Adrenal gland (tissue), 12 donors: ENCODE results near the gene FAT2. TPM values are rescaled to one million over a fixed set of nuclear protein-coding genes. Genes with fewer than 3 reads are reported as not detected.

Source experiments
- DNase-seq, 7 donors: peaks; one replicate each; pipeline ENCODE4 v3.0.0-alpha.2; 2019 to 2020
- H3K27ac ChIP-seq, 5 donors: fragments of 200-600 bp; sonication (generic) in 4 of 5; 1 replicate in 3 of 5; 2 replicates in 2 of 5; pipeline versions ENCODE4 v1.5.1 to v1.8.0; 2016 to 2020; ENCODE audit warnings: mild to moderate bottlenecking in 1 of 5
- H3K27me3 ChIP-seq: fragments of 200-600 bp; 2 replicates; pipeline ENCODE4 v1.8.0; 2021
- H3K36me3 ChIP-seq, 2 donors: fragments of 200-600 bp; replicated peaks in 1 of 2; 1 replicate in 1 of 2; 2 replicates in 1 of 2; pipeline versions ENCODE4 v1.5.1 to v1.8.0; 2018 to 2022
- H3K4me1 ChIP-seq, 2 donors: fragments of 200-600 bp; replicated peaks in 1 of 2; 1 replicate in 1 of 2; 2 replicates in 1 of 2; pipeline versions ENCODE4 v1.5.1 to v1.8.0; 2018 to 2021
- H3K4me3 ChIP-seq, 4 donors: fragments of 200-600 bp; sonication (generic) in 3 of 4; one replicate each; pipeline ENCODE4 v1.5.1; 2016 to 2018
- H3K9me3 ChIP-seq, 3 donors: fragments of 200-600 bp; sonication (generic) in 1 of 3; replicated peaks in 1 of 3; 1 replicate in 2 of 3; 2 replicates in 1 of 3; pipeline versions ENCODE4 v1.5.1 to v1.8.0; 2016 to 2021
- POLR2A ChIP-seq, 2 donors: fragments of 450-650 bp; IDR thresholded peaks; one replicate each; pipeline ENCODE4 v1.6.1; 2017; ENCODE audit warnings: antibody characterized with exemption in 2 of 2, mild to moderate bottlenecking in 2 of 2, moderate library complexity in 1 of 2
- WGBS, 4 donors: extraction: QIAGEN DNeasy Blood & Tissue Kit in 2 of 4; methylation state at CpG; one replicate each; pipeline versions ENCODE4 v1.1.5 to v1.1.7; 2013 to 2017; 5-methylcytosine and 5-hydroxymethylcytosine counted together
- intact Hi-C, 2 donors: fragments of 100-400 bp; cut with DNase I; formaldehyde crosslinking; loops; one replicate each; pipeline versions ENCODE4 v1.14.1 to v1.15.0; 2022 to 2023
- polyA plus RNA-seq, 3 donors: library from polyadenylated mRNA; stranded (reverse); fragments of 200-250 nt in 2 of 3; fragments of 350-450 nt in 1 of 3; fragmentation: Illumina TruSeq in 1 of 3; extraction: RNeasy Lipid Tissue Mini Kit (QIAGEN cat#74804) in 1 of 3; gene quantifications; one replicate each; pipeline ENCODE4 v1.2.3, GENCODE V29; 2013 to 2014
- total RNA-seq, 9 donors: library from RNA; depleted of rRNA in 4 of 9; stranded (reverse); fragments of >200 nt in 4 of 9; fragments of 120-200 nt in 1 of 9; fragmentation: NEBNext Ultra II Directional in 1 of 9; extraction: Animal tissue kit (Norgen Biotek cat#: 25700) in 1 of 9; gene quantifications; one replicate each; pipeline versions ENCODE4 v1.1.0 to v1.2.4, GENCODE V29; 2013 to 2023
- TF ChIP-seq, protein P1 (sequence below), 6 experiments: fragments of 450-650 bp in 4 of 6; fragments of 200-600 bp in 2 of 6; sonication (generic) in 1 of 6; IDR thresholded peaks; 1 replicate in 5 of 6; 2 replicates in 1 of 6; pipeline versions ENCODE4 v1.5.1 to v1.8.0; 2016 to 2021; ENCODE audit warnings: antibody characterized with exemption in 6 of 6, mild to moderate bottlenecking in 2 of 6, moderate library complexity in 1 of 6
- donor health status: healthy with polysubstance abuse.
- donor health status: Bipolar disorder and iron deficiency.
- donor health status: DM: yes; HTN: yes; CAD: no.
- donor health status: DM: no; HTN: no; CAD: no.
- donor health status: DM: no; HTN: no; CAD: no.
- donor health status: DM: yes; HTN: yes; CAD: no.

The FAT2 gene
- total and polyA plus RNA-seq, 12 donors = under 0.01 to 0.08 (median 0.03) TPM; not detected in 7

DNA sequence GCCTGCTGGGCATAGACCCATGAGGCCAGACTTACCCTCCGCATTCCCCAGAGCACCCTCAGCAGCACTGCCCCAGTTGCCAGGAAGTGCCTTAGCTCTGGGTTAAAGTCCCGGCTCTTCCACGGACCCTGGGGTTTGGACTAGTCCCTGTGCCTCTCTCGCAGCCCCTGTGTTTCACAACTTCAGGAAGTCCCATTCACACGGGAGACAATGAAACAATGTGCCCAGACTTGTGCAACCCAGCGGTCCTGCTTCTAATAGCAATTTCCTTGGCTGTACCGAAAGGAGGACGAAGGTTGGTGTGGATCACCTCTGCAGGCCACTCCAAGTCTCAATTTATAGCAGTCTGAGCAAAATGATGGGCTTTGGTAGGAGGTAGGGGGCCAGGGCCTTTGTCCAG lies 41.8 kb upstream of the FAT2 start:
- DNase-seq = no peak
- Histone ChIP-seq H3K9me3 (no peaks in the 10 kb centered on the region), H3K4me3 (no peak overlapping the region), H3K4me1 (no peaks in the 10 kb centered on the region), H3K27ac (no peak overlapping the region), H3K27me3 (no peaks in the 10 kb centered on the region), H3K36me3 (no peaks in the 10 kb centered on the region)
- intact Hi-C loops = no loop called here
- WGBS, 4 donors = 78 to 88% (median 86%) methylated on average over 6 to 8 of the region's 8 CpGs
- TF ChIP-seq, protein P1, sequence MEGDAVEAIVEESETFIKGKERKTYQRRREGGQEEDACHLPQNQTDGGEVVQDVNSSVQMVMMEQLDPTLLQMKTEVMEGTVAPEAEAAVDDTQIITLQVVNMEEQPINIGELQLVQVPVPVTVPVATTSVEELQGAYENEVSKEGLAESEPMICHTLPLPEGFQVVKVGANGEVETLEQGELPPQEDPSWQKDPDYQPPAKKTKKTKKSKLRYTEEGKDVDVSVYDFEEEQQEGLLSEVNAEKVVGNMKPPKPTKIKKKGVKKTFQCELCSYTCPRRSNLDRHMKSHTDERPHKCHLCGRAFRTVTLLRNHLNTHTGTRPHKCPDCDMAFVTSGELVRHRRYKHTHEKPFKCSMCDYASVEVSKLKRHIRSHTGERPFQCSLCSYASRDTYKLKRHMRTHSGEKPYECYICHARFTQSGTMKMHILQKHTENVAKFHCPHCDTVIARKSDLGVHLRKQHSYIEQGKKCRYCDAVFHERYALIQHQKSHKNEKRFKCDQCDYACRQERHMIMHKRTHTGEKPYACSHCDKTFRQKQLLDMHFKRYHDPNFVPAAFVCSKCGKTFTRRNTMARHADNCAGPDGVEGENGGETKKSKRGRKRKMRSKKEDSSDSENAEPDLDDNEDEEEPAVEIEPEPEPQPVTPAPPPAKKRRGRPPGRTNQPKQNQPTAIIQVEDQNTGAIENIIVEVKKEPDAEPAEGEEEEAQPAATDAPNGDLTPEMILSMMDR (IDR thresholded peaks at IDR 0.05) = no peak
- TF ChIP-seq POLR2A (IDR thresholded peaks at IDR 0.05) = no peak

DNA sequence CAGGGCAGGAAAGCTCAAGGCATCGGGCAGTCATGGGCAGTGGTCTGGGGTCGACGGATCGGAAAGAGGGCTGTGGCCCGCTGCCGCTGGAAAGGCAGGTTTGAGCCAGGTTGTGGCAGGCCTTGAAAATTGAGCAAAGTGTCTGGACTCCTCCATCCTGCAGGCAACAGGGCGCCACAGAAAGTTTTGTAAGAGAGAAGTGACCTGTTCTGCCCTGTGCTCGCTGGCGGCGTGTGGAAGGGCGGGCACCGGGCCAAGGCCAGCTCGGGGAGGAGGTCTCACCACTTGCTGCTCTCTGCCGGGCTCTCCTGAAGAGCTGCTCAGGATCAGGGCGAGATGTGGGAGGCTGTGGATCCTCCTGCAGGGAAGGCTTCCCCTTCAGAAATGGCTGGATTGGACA lies 41.4 kb upstream of the FAT2 start:
- no peaks in the 10 kb centered on the region for H3K36me3 ChIP-seq
- no peaks in the 10 kb centered on the region for H3K4me1 ChIP-seq
- no peak overlapping the region for H3K27ac ChIP-seq
- TF ChIP-seq POLR2A (IDR thresholded peaks at IDR 0.05) = no peak
- TF ChIP-seq, protein P1 (IDR thresholded peaks at IDR 0.05) = no peak
- no peaks in the 10 kb centered on the region for H3K27me3 ChIP-seq
- no peak overlapping the region for H3K4me3 ChIP-seq
- 59 to 76% (median 68%) methylated on average over 11 to 15 of the region's 15 CpGs for WGBS, 4 donors
- intact Hi-C loops = no loop called here
- H3K9me3 ChIP-seq = no peaks in the 10 kb centered on the region
- peak in 5 of 7 donors; percentile 20 to 44 (median 31) for DNase-seq

DNA sequence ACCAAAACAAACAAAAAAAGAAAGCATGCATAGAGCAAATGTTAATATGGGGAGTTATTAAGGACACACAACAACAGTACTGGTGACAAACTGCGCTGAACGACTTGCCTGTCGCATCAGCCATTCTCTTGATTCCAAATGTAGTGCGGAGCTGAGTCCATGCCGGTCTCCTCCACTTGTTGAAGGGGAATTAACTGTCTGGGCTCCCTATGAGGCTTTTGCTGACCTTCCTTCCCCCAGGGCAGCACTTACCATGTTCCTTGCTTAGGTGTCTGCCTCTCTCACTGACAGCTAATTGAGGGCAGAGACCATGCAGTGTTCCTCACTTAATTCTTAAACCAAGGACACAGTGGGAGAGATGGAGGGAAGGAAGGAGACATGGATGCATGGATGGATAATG lies 40.8 kb upstream of the FAT2 start:
- intact Hi-C loops = no loop called here
- no peaks in the 10 kb centered on the region for H3K27me3 ChIP-seq
- H3K4me3 ChIP-seq = no peak overlapping the region
- WGBS, 4 donors = 94 to 98% (median 96%) methylated on average over 5 of the region's 5 CpGs
- no peak for TF ChIP-seq POLR2A (IDR thresholded peaks at IDR 0.05)
- TF ChIP-seq, protein P1 (IDR thresholded peaks at IDR 0.05) = no peak
- no peaks in the 10 kb centered on the region for H3K36me3 ChIP-seq
- no peaks in the 10 kb centered on the region for H3K9me3 ChIP-seq
- DNase-seq = no peak
- no peaks in the 10 kb centered on the region for H3K4me1 ChIP-seq
- no peak overlapping the region for H3K27ac ChIP-seq

DNA sequence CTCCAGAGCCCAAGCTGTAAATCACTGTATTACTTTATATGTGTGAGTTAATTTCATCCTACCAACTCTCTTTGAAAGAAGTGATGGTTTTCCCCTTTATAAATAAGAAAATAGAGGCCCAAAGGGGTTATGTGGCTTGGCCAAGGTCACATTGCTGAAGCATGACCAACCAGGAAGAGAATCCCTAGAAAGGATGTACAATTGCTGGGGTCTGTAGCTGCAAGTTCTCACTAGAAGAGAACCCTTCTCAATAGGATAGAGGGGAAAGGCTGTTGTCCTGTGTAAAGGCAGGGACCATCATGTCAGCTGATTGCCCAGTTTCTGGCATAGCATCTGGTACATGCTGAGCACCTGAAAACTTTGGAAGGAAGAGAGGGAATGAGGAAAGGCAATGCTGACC lies 39.0 kb upstream of the FAT2 start:
- Histone ChIP-seq H3K36me3 (no peaks in the 10 kb centered on the region), H3K9me3 (no peaks in the 10 kb centered on the region), H3K4me1 (no peaks in the 10 kb centered on the region), H3K27ac (no peak overlapping the region), H3K4me3 (no peak overlapping the region), H3K27me3 (no peaks in the 10 kb centered on the region)
- DNase-seq = no peak
- intact Hi-C loops = no loop called here
- no peak for TF ChIP-seq POLR2A (IDR thresholded peaks at IDR 0.05)

DNA sequence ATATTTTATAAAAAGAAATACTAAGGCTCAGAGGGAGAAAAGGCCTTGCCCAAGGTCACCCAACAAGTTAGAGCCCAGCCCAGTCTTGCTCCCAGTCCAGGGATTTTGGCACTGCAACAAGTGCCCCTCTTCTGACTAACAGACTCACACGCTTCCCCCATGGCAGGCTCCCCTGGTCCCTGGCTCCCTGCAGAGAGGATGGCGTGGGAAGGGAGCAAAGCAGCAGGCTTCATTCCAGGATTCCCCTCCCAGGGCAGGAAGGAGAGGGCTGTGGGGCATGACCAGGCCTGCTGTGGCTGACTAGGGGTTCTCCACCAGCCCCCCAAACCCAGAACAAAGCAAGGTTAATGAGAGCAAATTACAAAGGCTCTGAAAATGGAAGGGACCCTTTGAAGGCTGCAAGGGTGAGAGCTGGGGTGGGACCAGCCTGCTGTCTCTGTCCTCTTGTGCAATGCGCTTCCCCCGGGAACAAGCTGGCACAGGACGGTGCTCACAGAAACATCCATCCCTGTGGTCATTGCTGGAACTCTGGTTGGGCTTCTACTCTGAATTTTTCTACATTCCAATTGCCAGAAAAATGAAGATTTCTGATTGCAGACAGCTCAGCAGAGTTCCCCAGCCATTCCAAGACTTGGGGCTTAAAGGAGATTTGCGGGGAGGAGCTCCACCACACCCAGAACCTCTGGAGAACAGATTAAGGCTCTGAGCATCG lies 37.1 kb upstream of the FAT2 start:
- intact Hi-C loops = loop anchor here in 1 of 2 donors (10.0 kb wide), 1 partner anchor 103 kb away; no protein-coding TSS in a partner anchor
- WGBS, 4 donors = 72 to 84% (median 82%) methylated on average over 6 to 7 of the region's 7 CpGs
- H3K4me3 ChIP-seq = no peak overlapping the region
- H3K27ac ChIP-seq = no peak overlapping the region
- no peaks in the 10 kb centered on the region for H3K9me3 ChIP-seq
- no peaks in the 10 kb centered on the region for H3K36me3 ChIP-seq
- TF ChIP-seq POLR2A (IDR thresholded peaks at IDR 0.05) = no peak
- TF ChIP-seq, protein P1 (IDR thresholded peaks at IDR 0.05) = peak in 1 of 6 experiments; percentile 7
- no peaks in the 10 kb centered on the region for H3K27me3 ChIP-seq
- DNase-seq = no peak
- H3K4me1 ChIP-seq = no peaks in the 10 kb centered on the region
